Measurements from ENCODE around the gene RNF114. TPM values are rescaled to one million over a fixed set of nuclear protein-coding genes. Genes with fewer than 3 reads are reported as not detected.
"Not testable (repeated sequence)": the region's sequence is repeated elsewhere in the genome, so short reads cannot be mapped to it uniquely, and the experiment has no call there.

The RNF114 gene
- total RNA-seq, 1 donor from 2014 or later = 138 TPM

DNA sequence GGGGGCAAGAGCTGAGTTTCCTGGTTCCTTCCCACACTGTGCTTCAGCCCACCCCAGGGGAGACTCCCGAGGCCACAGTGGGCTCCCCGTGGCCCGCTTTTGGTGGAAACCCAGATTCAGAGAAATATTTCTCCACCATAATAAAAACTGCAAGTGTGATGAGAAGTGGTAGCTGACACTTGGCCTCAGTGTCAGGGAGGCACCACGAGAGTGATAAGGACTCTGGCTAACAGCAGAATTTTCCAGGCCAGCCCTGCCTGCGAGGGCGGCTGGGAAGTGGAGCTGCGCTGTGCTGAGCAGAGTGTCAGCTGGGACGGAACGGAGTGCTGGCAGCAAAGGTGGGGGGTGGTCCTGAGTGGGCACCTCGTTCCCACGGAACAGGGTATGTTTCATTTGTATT lies 43.4 kb upstream of the RNF114 start:
- TF ChIP-seq, protein P1, sequence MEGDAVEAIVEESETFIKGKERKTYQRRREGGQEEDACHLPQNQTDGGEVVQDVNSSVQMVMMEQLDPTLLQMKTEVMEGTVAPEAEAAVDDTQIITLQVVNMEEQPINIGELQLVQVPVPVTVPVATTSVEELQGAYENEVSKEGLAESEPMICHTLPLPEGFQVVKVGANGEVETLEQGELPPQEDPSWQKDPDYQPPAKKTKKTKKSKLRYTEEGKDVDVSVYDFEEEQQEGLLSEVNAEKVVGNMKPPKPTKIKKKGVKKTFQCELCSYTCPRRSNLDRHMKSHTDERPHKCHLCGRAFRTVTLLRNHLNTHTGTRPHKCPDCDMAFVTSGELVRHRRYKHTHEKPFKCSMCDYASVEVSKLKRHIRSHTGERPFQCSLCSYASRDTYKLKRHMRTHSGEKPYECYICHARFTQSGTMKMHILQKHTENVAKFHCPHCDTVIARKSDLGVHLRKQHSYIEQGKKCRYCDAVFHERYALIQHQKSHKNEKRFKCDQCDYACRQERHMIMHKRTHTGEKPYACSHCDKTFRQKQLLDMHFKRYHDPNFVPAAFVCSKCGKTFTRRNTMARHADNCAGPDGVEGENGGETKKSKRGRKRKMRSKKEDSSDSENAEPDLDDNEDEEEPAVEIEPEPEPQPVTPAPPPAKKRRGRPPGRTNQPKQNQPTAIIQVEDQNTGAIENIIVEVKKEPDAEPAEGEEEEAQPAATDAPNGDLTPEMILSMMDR (IDR thresholded peaks at IDR 0.05; ENCODE audit: insufficient read depth, low read length, poor library complexity, severe bottlenecking) = no peak
- Histone ChIP-seq H3K4me3 (ENCODE audit: low read depth, low read length) (no peak overlapping the region), H3K27me3 (ENCODE audit: control insufficient read depth, insufficient read depth, low read length) (no peaks in the 10 kb centered on the region), H3K36me3 (ENCODE audit: control insufficient read depth, insufficient read depth, low read length) (no peaks in the 10 kb centered on the region)
- DNase-seq (ENCODE audit: low read depth) = no peak

DNA sequence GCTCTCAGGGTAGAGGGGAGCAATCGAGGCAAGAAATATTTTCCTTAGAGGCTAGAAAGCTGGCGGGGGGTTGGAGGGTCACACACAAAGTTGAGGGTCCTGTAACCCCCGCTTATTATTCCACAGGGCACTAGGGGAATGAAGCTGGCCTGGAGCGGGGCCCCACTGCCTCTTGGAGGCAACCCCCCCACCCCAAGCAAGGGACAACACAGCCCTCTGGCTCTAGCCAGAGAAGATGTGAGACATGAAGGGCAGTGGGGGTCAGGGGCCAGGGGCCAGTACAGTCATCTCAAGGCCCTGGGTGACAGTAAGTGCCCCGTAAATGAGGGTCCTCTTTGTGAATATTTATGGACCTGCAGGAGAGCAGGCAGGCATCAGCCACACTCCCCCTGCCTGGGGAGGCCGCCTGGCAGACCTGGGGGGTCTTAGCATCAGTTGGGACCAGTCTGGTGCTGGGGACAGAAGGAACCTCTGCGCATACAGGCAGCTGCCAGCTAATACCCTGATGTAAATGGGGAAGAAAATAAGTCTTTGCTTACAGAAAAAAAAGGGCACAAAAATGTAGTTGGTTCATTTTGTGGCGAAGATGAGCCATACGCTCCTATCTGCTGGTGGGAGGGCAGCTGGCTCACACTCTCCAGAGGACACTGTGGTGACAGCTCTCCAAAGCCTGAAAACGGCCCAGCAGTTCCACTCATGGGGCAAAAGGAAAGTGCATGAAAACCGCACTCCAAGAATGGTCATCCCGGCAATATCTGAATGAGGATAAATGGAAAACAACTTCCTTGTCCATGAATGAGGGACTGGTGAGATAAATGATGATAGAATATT lies 42.7 kb upstream of the RNF114 start:
- no peaks in the 10 kb centered on the region for H3K27me3 ChIP-seq (ENCODE audit: control insufficient read depth, insufficient read depth, low read length)
- H3K4me3 ChIP-seq (ENCODE audit: low read depth, low read length) = no peak overlapping the region
- H3K36me3 ChIP-seq (ENCODE audit: control insufficient read depth, insufficient read depth, low read length) = no peaks in the 10 kb centered on the region
- TF ChIP-seq, protein P1 (IDR thresholded peaks at IDR 0.05; ENCODE audit: insufficient read depth, low read length, poor library complexity, severe bottlenecking) = no peak
- DNase-seq (ENCODE audit: low read depth) = no peak

DNA sequence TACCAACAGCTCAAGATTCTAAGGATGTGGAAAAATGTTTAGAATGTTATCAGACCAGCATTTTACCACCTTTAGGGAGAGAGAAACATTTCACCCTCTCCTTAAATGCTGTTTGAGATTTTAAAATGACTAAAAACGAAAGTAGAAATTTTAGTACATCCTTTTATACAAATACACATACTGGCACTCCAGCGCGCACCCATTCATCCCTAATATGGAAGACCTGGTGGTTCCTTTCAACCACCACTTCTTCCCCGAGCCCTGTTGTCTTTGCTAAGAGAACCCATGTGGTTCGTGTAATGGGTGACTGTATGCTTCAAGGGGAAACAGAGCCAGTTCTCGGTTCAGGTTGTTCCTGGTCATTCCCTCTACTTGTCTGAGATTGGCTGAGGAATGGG lies 42.1 kb upstream of the RNF114 start:
- no peaks in the 10 kb centered on the region for H3K27me3 ChIP-seq (ENCODE audit: control insufficient read depth, insufficient read depth, low read length)
- H3K4me3 ChIP-seq (ENCODE audit: low read depth, low read length) = no peak overlapping the region
- TF ChIP-seq, protein P1 (IDR thresholded peaks at IDR 0.05; ENCODE audit: insufficient read depth, low read length, poor library complexity, severe bottlenecking) = no peak
- no peak for DNase-seq (ENCODE audit: low read depth)
- no peaks in the 10 kb centered on the region for H3K36me3 ChIP-seq (ENCODE audit: control insufficient read depth, insufficient read depth, low read length)

DNA sequence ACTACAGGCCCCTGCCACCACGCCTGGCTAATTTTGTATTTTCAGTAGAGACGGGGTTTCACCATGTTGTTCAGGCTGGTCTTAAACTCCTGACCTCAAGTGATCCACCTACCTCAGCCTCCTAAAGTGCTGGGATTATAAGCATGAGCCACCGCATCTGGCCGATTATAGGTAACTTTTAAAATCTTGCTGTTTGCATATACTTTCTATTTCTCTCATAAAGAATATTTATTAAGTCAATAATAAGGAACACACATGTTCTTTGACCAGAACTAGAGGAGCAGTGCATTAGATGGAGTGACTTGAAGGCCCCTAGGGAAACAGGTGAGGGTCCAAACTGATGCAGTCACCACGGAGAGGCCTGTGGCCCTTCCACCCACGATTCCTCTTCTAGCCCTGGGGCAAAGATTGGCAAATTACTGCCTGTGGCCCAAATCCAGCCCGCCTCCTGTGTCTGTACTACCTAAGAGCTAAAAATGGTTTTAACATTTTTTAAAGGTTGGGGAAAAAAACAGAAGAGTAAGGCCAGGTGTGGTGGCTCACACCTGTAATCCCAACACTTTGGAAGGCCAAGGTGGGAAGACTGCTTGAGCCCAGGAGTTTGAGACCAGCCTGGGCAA lies 40.6 kb upstream of the RNF114 start:
- not testable (repeated sequence) for H3K4me3 ChIP-seq (ENCODE audit: low read depth, low read length); H3K36me3 ChIP-seq (ENCODE audit: control insufficient read depth, insufficient read depth, low read length); H3K27me3 ChIP-seq (ENCODE audit: control insufficient read depth, insufficient read depth, low read length); DNase-seq (ENCODE audit: low read depth)

DNA sequence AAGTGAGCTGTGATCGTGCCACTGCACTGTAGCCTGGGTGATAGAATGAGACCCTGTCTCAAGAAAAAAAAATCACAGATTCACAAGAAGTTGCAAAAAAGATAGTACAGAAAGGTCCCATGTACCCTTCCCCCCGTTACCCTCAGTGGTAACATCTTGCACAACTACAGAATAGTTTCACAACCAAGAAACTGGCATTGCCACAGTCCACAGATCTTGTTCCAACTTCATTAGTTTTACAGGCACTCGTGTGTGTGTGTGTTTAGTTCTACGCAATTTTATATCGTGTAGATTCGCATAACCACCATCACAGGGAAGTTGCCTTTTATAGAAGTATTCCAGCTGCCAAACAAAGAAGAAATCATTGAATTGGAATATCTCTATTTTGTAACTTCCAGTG lies 40.0 kb upstream of the RNF114 start:
- TF ChIP-seq, protein P1 (IDR thresholded peaks at IDR 0.05; ENCODE audit: insufficient read depth, low read length, poor library complexity, severe bottlenecking) = no peak
- no peaks in the 10 kb centered on the region for H3K27me3 ChIP-seq (ENCODE audit: control insufficient read depth, insufficient read depth, low read length)
- no peaks in the 10 kb centered on the region for H3K36me3 ChIP-seq (ENCODE audit: control insufficient read depth, insufficient read depth, low read length)
- DNase-seq (ENCODE audit: low read depth) = no peak
- no peak overlapping the region for H3K4me3 ChIP-seq (ENCODE audit: low read depth, low read length)

DNA sequence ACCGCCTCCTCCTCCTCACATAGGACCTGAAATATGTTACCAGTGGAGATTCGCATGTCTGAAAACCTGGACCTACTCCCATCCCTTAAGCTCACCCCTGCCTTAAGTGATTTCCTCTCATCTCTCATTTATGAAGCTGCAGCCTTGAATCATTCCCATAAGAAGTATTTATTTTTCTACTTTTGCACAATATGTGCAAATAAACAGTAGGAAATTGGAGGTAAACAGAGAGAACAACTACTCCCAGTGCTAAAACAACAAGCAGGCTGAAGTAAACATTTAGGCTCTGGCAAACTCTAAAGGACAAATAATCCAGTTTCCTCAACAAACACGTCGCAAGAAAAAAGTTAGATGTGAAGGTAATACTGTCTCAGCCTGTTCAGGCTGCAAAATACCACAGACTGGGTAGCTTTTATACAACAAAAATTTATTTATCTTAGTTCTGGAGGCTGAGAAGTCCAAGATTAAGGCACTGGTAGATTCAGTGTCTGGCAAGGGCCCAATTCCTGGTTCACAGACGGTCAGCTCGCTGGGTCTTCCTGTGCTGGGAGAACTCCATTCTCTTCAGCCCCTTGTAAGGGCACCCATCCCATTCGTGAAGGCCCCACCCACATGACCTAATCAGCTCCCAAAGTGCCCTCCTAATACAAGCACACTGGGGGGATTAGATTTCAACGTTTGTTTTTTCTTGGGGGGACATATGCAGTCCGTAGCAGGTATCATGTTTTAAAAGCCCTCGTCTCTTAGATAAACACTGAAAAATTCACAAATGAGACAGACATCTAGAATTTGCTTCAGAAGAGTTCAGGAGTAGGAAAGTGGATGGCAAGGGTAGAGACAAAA lies 36.4 kb upstream of the RNF114 start:
- DNase-seq (ENCODE audit: low read depth) = no peak
- Histone ChIP-seq H3K27me3 (ENCODE audit: control insufficient read depth, insufficient read depth, low read length) (no peaks in the 10 kb centered on the region), H3K36me3 (ENCODE audit: control insufficient read depth, insufficient read depth, low read length) (no peaks in the 10 kb centered on the region), H3K4me3 (ENCODE audit: low read depth, low read length) (no peak overlapping the region)
- TF ChIP-seq, protein P1 (IDR thresholded peaks at IDR 0.05; ENCODE audit: insufficient read depth, low read length, poor library complexity, severe bottlenecking) = no peak

All from kidney epithelial cell (primary cell).